Measurements from ENCODE around the gene FAM120B. TPM values are rescaled to one million over a fixed set of nuclear protein-coding genes. Genes with fewer than 3 reads are reported as not detected.

Gene FAM120B
- total and polyA plus RNA-seq, 2 of the 4 experiments (the other 2 are of a cell fraction), result 15.3 to 28.0 TPM

GRCh38 chr6:170264086-170264485, 42.5 kb upstream of the FAM120B start:
- Histone ChIP-seq H3K79me1 (ENCODE audit: low read depth in 1 of 2, low read length in 2 of 2) (no peaks in the 10 kb centered on the region), H4K5ac (ENCODE audit: low read depth, low read length) (no peak overlapping the region), H3K9me1 (ENCODE audit: insufficient read depth, low read length) (no peaks in the 10 kb centered on the region), H4K8ac (ENCODE audit: low read depth in 2 of 2, low read length in 2 of 2) (no peak overlapping the region), H2BK120ac (ENCODE audit: low read depth, low read length) (no peak overlapping the region), H2AFZ (replicated peaks; ENCODE audit: low read length, poor library complexity) (peak overlapping the region; percentile 43), H3K56ac (ENCODE audit: extremely low read depth, insufficient read depth, low read length) (no peak overlapping the region), H3K4me2 (ENCODE audit: low read depth, low read length) (no peak overlapping the region), H2BK5ac (ENCODE audit: low read depth, low read length, poor library complexity, severe bottlenecking) (no peak overlapping the region), H3K4me3 (ENCODE audit: insufficient read depth, low read depth, low read length) (no peak overlapping the region), H3K9me3 (ENCODE audit: control insufficient read depth, insufficient read depth, low read length) (no peaks in the 10 kb centered on the region), H3K36me3 (ENCODE audit: control insufficient read depth, insufficient read depth, low read length) (no peaks in the 10 kb centered on the region), H3K4ac (ENCODE audit: low read depth, low read length) (no peak overlapping the region), H3K27me3 (ENCODE audit: control insufficient read depth, insufficient read depth, low read length) (peaks cover 5% of the 10 kb centered on the region; the same call in 1 of the 2 replicates), H3K18ac (ENCODE audit: low read depth, low read length) (no peak overlapping the region), H2BK15ac (ENCODE audit: low read depth, low read length) (no peak overlapping the region), H3K4me1 (ENCODE audit: control insufficient read depth, insufficient read depth, low read length) (peaks cover 2% of the 10 kb centered on the region; the same call in 1 of the 2 replicates), H4K91ac (ENCODE audit: insufficient read depth, low read depth, low read length) (no peak overlapping the region), H3K9ac (ENCODE audit: low read depth, low read length) (no peak overlapping the region), H3K23ac (ENCODE audit: low read depth, low read length) (no peak overlapping the region), H2BK20ac (ENCODE audit: low read depth, low read length) (no peak overlapping the region), H3K27ac (ENCODE audit: insufficient read depth, low read length) (no peak overlapping the region), H4K20me1 (ENCODE audit: insufficient read depth, low read length) (no peaks in the 10 kb centered on the region), H2AK5ac (ENCODE audit: low read depth, low read length) (no peak overlapping the region), H3K14ac (replicated peaks; ENCODE audit: low read depth, low read length) (no peak overlapping the region), H2AK9ac (replicated peaks; ENCODE audit: low read depth, low read length, poor library complexity) (peak overlapping the region; percentile 65)
- CTCF ChIA-PET, result no interaction called here
- TF ChIP-seq SMC3 (IDR thresholded peaks at IDR 0.05; ENCODE audit: low read depth, low read length) (no peak), RAD21 (IDR thresholded peaks at IDR 0.05; ENCODE audit: low read length) (no peak), RFX5 (IDR thresholded peaks at IDR 0.05; ENCODE audit: low read depth, low read length) (no peak), MAFK (IDR thresholded peaks at IDR 0.05; ENCODE audit: low read depth, low read length) (no peak), FOS (IDR thresholded peaks at IDR 0.05; ENCODE audit: low read depth, low read length) (no peak), MXI1 (IDR thresholded peaks at IDR 0.05; ENCODE audit: borderline replicate concordance, low read depth, low read length) (no peak), CEBPB (IDR thresholded peaks at IDR 0.05; ENCODE audit: low read depth, low read length) (no peak), CHD1 (IDR thresholded peaks at IDR 0.05; ENCODE audit: low read depth, low read length) (no peak), NFE2L2 (IDR thresholded peaks at IDR 0.05; ENCODE audit: low read depth, low read length) (no peak), MAZ (IDR thresholded peaks at IDR 0.05; ENCODE audit: borderline replicate concordance, low read depth, low read length) (no peak), RCOR1 (IDR thresholded peaks at IDR 0.05; ENCODE audit: insufficient replicate concordance, low read length) (no peak), USF2 (IDR thresholded peaks at IDR 0.05; ENCODE audit: low read depth, low read length) (no peak), POLR2A (IDR thresholded peaks at IDR 0.05; ENCODE audit: low read depth, low read length) (no peak), BHLHE40 (IDR thresholded peaks at IDR 0.05; ENCODE audit: low read depth, low read length) (no peak), CTCF (conservative IDR thresholded peaks at IDR 0.05; ENCODE audit: low read depth, low read length) (no peak), ELK1 (IDR thresholded peaks at IDR 0.05; ENCODE audit: borderline replicate concordance, low read depth, low read length) (no peak)
- POLR2A ChIA-PET (ENCODE audit: unreplicated experiment), result no interaction called here
- WGBS, 2 experiments (ENCODE audit: extremely low coverage in 2 of 2, insufficient read length in 1 of 2), result no CpG with 5 or more reads among the region's 7 CpGs
- no TSS peak for BruUV-seq (replicated peaks)
- no peak for DNase-seq
- intact Hi-C loops (cut with micrococcal nuclease), result no loop called here
- no peak for ATAC-seq (ENCODE audit: low read depth)
- in situ Hi-C loops (cut with MboI; ENCODE audit: low sequenced_read_pairs), result no loop called here
- dilution Hi-C loops (cut with HindIII; ENCODE audit: low sequenced_read_pairs, unreplicated experiment), result no loop called here
